Right atrium auricular region (tissue), 2 donors: ENCODE results near the gene SLFN14. TPM values are rescaled to one million over a fixed set of nuclear protein-coding genes. Genes with fewer than 3 reads are reported as not detected.
A peak's percentile ranks its signal among the peaks of the same experiment; 100 is the strongest.

Experiments used
- DNase-seq: peaks from one replicate; pipeline ENCODE4 v3.0.0-alpha.2; 2019; ENCODE audit warnings: low spot score
- H3K27ac ChIP-seq, 2 donors: fragments of 200-600 bp; sonication (generic); 1 replicate in 1 of 2; 2 replicates in 1 of 2; pipeline ENCODE4 v1.5.1; 2016 to 2019
- H3K27me3 ChIP-seq, 2 donors: fragments of 200-600 bp; sonication (generic); one replicate each; pipeline versions ENCODE4 v1.5.1 to v1.6.0; 2017 to 2019
- H3K36me3 ChIP-seq: fragments of 200-600 bp; sonication (generic); one replicate; pipeline ENCODE4 v1.5.1; 2016
- H3K4me1 ChIP-seq, 2 donors: fragments of 200-600 bp; sonication (generic); one replicate each; pipeline versions ENCODE4 v1.5.1 to v1.6.0; 2017 to 2019
- H3K4me3 ChIP-seq, 2 donors: fragments of 200-600 bp; sonication (generic); 1 replicate in 1 of 2; 2 replicates in 1 of 2; pipeline ENCODE4 v1.5.1; 2017 to 2019; ENCODE audit warnings: mild to moderate bottlenecking in 1 of 2, moderate library complexity in 1 of 2
- H3K9me3 ChIP-seq, 2 donors: fragments of 200-600 bp; sonication (generic); one replicate each; pipeline ENCODE4 v1.5.1; 2019
- CTCF ChIP-seq, 2 donors: fragments of 200-600 bp; sonication (generic); IDR thresholded peaks; one replicate each; pipeline ENCODE4 v1.5.1; 2019; ENCODE audit warnings: antibody characterized with exemption in 2 of 2
- total RNA-seq, 2 donors: library from RNA; depleted of rRNA; stranded (reverse); fragments of >200 nt; gene quantifications; one replicate each; pipeline ENCODE4 v1.1.0, GENCODE V29; 2016

SLFN14 gene
- total RNA-seq, 2 donors from 2014 or later = not detected

- TF ChIP-seq CTCF (IDR thresholded peaks at IDR 0.05) = no peak
- Histone ChIP-seq H3K27ac (no peak overlapping the region), H3K9me3 (no peaks in the 10 kb centered on the region), H3K27me3 (no peaks in the 10 kb centered on the region), H3K36me3 (no peaks in the 10 kb centered on the region), H3K4me1 (peaks cover 0 to 22% of the 10 kb centered on the region in 2 donors), H3K4me3 (no peak overlapping the region)
- no peak for DNase-seq
Observed at GRCh38 chr17:35584061-35584460, 23.4 kb upstream of the SLFN14 start.

- H3K27ac ChIP-seq = peak overlapping the region; percentile 89 to 95
- H3K36me3 ChIP-seq = peaks cover 13% of the 10 kb centered on the region
- H3K9me3 ChIP-seq = no peaks in the 10 kb centered on the region
- peaks cover 0 to 18% of the 10 kb centered on the region in 2 donors for H3K4me1 ChIP-seq
- no peaks in the 10 kb centered on the region for H3K27me3 ChIP-seq
- TF ChIP-seq CTCF (IDR thresholded peaks at IDR 0.05) = no peak
- DNase-seq = no peak
- peak overlapping the region; percentile 61 to 72 for H3K4me3 ChIP-seq
Observed at GRCh38 chr17:35578929-35579432, 18.4 kb upstream of the SLFN14 start.

GRCh38 chr17:35578197-35578928, 17.7 kb upstream of the SLFN14 start, which contains the start of gene PEX12:
Gene PEX12, minus strand, starts transcription at chr17:35578571. Its CDS starts 550 bp downstream, at chr17:35578021.
- DNase-seq = peak; percentile 89
- H3K27me3 ChIP-seq = no peaks in the 10 kb centered on the region
- peaks cover 13% of the 10 kb centered on the region for H3K36me3 ChIP-seq
- TF ChIP-seq CTCF (IDR thresholded peaks at IDR 0.05) = no peak
- peaks cover 0 to 18% of the 10 kb centered on the region in 2 donors for H3K4me1 ChIP-seq
- peak within 1 kb of the TSS; percentile 61 to 72 for H3K4me3 ChIP-seq
- no peaks in the 10 kb centered on the region for H3K9me3 ChIP-seq
- peak within 1 kb of the TSS; percentile 89 to 95 for H3K27ac ChIP-seq

GRCh38 chr17:35577830-35578196, 17.2 kb upstream of the SLFN14 start:
- no peak for TF ChIP-seq CTCF (IDR thresholded peaks at IDR 0.05)
- no peak for DNase-seq

GRCh38 chr17:35575759-35576158, 15.1 kb upstream of the SLFN14 start:
- no peak for TF ChIP-seq CTCF (IDR thresholded peaks at IDR 0.05)

More at GRCh38 chr17:35577830-35578196, 17.2 kb upstream of the SLFN14 start:
- Histone ChIP-seq H3K27me3 (no peaks in the 10 kb centered on the region), H3K27ac (peak overlapping the region; percentile 89 to 95), H3K36me3 (peaks cover 13% of the 10 kb centered on the region), H3K9me3 (no peaks in the 10 kb centered on the region), H3K4me1 (peaks cover 0 to 18% of the 10 kb centered on the region in 2 donors), H3K4me3 (peak overlapping the region; percentile 61 to 72)

More at GRCh38 chr17:35575759-35576158, 15.1 kb upstream of the SLFN14 start:
- H3K27ac ChIP-seq = no peak overlapping the region
- DNase-seq = no peak
- no peaks in the 10 kb centered on the region for H3K27me3 ChIP-seq
- no peak overlapping the region for H3K4me3 ChIP-seq
- H3K9me3 ChIP-seq = no peaks in the 10 kb centered on the region
- peaks cover 13% of the 10 kb centered on the region for H3K36me3 ChIP-seq
- H3K4me1 ChIP-seq = peaks cover 0 to 18% of the 10 kb centered on the region in 2 donors
